ENCODE data around the gene CXCR6.
A peak's percentile ranks its signal among the peaks of the same experiment; 100 is the strongest.

The CXCR6 gene

GRCh38 chr3:45949432-45949831 is 6.2 kb downstream of the CXCR6 start:
- no peak for DNase-seq

- DNase-seq: peak; percentile 55
Observed at GRCh38 chr3:45950131-45950530, 6.9 kb downstream of the CXCR6 start.

- peak; percentile 77 for DNase-seq
Observed at GRCh38 chr3:45950686-45951600, 7.7 kb downstream of the CXCR6 start.

- no peak for DNase-seq
Observed at GRCh38 chr3:45951946-45952345, 8.7 kb downstream of the CXCR6 start.

- DNase-seq: peak; percentile 41
Observed at GRCh38 chr3:45952456-45952855, 9.2 kb downstream of the CXCR6 start.

GRCh38 chr3:45953536-45953935 is 10.3 kb downstream of the CXCR6 start:
- no peak for DNase-seq

GRCh38 chr3:45954306-45954705 is 11.0 kb downstream of the CXCR6 start:
- peak; percentile 50 for DNase-seq

GRCh38 chr3:45955017-45955647 is 11.9 kb downstream of the CXCR6 start:
- DNase-seq: peak; percentile 38

- peak; percentile 13 for DNase-seq
Observed at GRCh38 chr3:45955706-45956105, 12.4 kb downstream of the CXCR6 start.

- peak; percentile 34 for DNase-seq
Observed at GRCh38 chr3:45957586-45957985, 14.3 kb downstream of the CXCR6 start.

GRCh38 chr3:45958321-45958791 is 15.1 kb downstream of the CXCR6 start:
- DNase-seq: peak; percentile 43

- no peak for DNase-seq
Observed at GRCh38 chr3:45959201-45959600, 15.9 kb downstream of the CXCR6 start.

GRCh38 chr3:45960289-45960688 is 17.0 kb downstream of the CXCR6 start:
- DNase-seq: no peak

GRCh38 chr3:45962033-45962432 is 18.8 kb downstream of the CXCR6 start:
- DNase-seq: no peak

- peak; percentile 74 for DNase-seq
Observed at GRCh38 chr3:45964139-45964538, 20.9 kb downstream of the CXCR6 start.

GRCh38 chr3:45965253-45965652 is 22.0 kb downstream of the CXCR6 start:
- no peak for DNase-seq

- DNase-seq: no peak
Observed at GRCh38 chr3:45965653-45966052, 22.4 kb downstream of the CXCR6 start.

- no peak for DNase-seq
Observed at GRCh38 chr3:45966371-45966791, 23.1 kb downstream of the CXCR6 start.

GRCh38 chr3:45966950-45967640 is 23.8 kb downstream of the CXCR6 start:
- no peak for DNase-seq

- no peak for DNase-seq
Observed at GRCh38 chr3:45967724-45968123, 24.5 kb downstream of the CXCR6 start.

GRCh38 chr3:45968149-45968548 is 24.9 kb downstream of the CXCR6 start:
- DNase-seq: no peak

- no peak for DNase-seq
Observed at GRCh38 chr3:45968706-45969105, 25.4 kb downstream of the CXCR6 start.

GRCh38 chr3:45969116-45969515 is 25.9 kb downstream of the CXCR6 start:
- DNase-seq: no peak

All from activated CD8-positive, alpha-beta memory T cell treated with anti-CD3 and anti-CD28 coated beads, Interleukin-2, amount 50 U/mL, for 48 hours (primary cell).